ENCODE measurements around the gene PEPD. TPM values are rescaled to one million over a fixed set of nuclear protein-coding genes. Genes with fewer than 3 reads are reported as not detected.
A peak's percentile ranks its signal among the peaks of the same experiment; 100 is the strongest.
"Not testable (repeated sequence)": the region's sequence is repeated elsewhere in the genome, so short reads cannot be mapped to it uniquely, and the experiment has no call there.

Gene PEPD
- total and polyA plus RNA-seq, 4 donors = 48.2 to 186 (median 55.5) TPM

- WGBS, 2 donors = 69 to 74% methylated on average over 9 of the region's 9 CpGs
- DNase-seq = peak in 1 of 2 donors; percentile 46
- H3K27me3 ChIP-seq (ENCODE audit: control insufficient read depth in 1 of 2, insufficient read depth in 2 of 2, low read length in 1 of 2) = no peaks in the 10 kb centered on the region
Measured at GRCh38 chr19:33558856-33559255, 37.3 kb upstream of the PEPD start.

GRCh38 chr19:33558151-33558550, 36.6 kb upstream of the PEPD start:
- H3K9me3 ChIP-seq (ENCODE audit: control insufficient read depth, low read length) = no peaks in the 10 kb centered on the region
- 61 to 64% methylated on average over 8 of the region's 8 CpGs for WGBS, 2 donors
- peak in 1 of 2 donors; percentile 20 for DNase-seq

More at GRCh38 chr19:33558856-33559255, 37.3 kb upstream of the PEPD start:
- Histone ChIP-seq H3K4me1 (ENCODE audit: control insufficient read depth in 1 of 2, insufficient read depth in 2 of 2, low read length in 2 of 2) (no peaks in the 10 kb centered on the region), H3K9me3 (ENCODE audit: control insufficient read depth, low read length) (no peaks in the 10 kb centered on the region), H3K4me3 (ENCODE audit: low read length in 2 of 2) (no peak overlapping the region), H3K36me3 (ENCODE audit: control insufficient read depth in 1 of 2, insufficient read depth in 2 of 2, low read length in 1 of 2) (no peaks in the 10 kb centered on the region), H3K27ac (ENCODE audit: low read depth in 1 of 2, low read length in 2 of 2) (no peak overlapping the region)
- intact Hi-C loops (cut with DNase I) = no loop called here
- no peak for ATAC-seq (ENCODE audit: low FRiP score)

GRCh38 chr19:33557720-33558119, 36.1 kb upstream of the PEPD start:
- H3K4me1 ChIP-seq (ENCODE audit: control insufficient read depth in 1 of 2, insufficient read depth in 2 of 2, low read length in 2 of 2) = no peaks in the 10 kb centered on the region
- no peaks in the 10 kb centered on the region for H3K27me3 ChIP-seq (ENCODE audit: control insufficient read depth in 1 of 2, insufficient read depth in 2 of 2, low read length in 1 of 2)
- H3K9me3 ChIP-seq (ENCODE audit: control insufficient read depth, low read length) = no peaks in the 10 kb centered on the region
- DNase-seq (peak in 1 of 2 donors; percentile 36), ATAC-seq (ENCODE audit: low FRiP score) (no peak)
- H3K27ac ChIP-seq (ENCODE audit: low read depth in 1 of 2, low read length in 2 of 2) = no peak overlapping the region
- intact Hi-C loops (cut with DNase I) = no loop called here
- H3K4me3 ChIP-seq (ENCODE audit: low read length in 2 of 2) = no peak overlapping the region
- no peaks in the 10 kb centered on the region for H3K36me3 ChIP-seq (ENCODE audit: control insufficient read depth in 1 of 2, insufficient read depth in 2 of 2, low read length in 1 of 2)
- WGBS, 2 donors = 71 to 80% methylated on average over 13 of the region's 13 CpGs

More at GRCh38 chr19:33558151-33558550, 36.6 kb upstream of the PEPD start:
- no peak overlapping the region for H3K27ac ChIP-seq (ENCODE audit: low read depth in 1 of 2, low read length in 2 of 2)
- no peaks in the 10 kb centered on the region for H3K4me1 ChIP-seq (ENCODE audit: control insufficient read depth in 1 of 2, insufficient read depth in 2 of 2, low read length in 2 of 2)
- no peaks in the 10 kb centered on the region for H3K27me3 ChIP-seq (ENCODE audit: control insufficient read depth in 1 of 2, insufficient read depth in 2 of 2, low read length in 1 of 2)
- ATAC-seq (ENCODE audit: low FRiP score) = no peak
- H3K4me3 ChIP-seq (ENCODE audit: low read length in 2 of 2) = no peak overlapping the region
- no peaks in the 10 kb centered on the region for H3K36me3 ChIP-seq (ENCODE audit: control insufficient read depth in 1 of 2, insufficient read depth in 2 of 2, low read length in 1 of 2)
- intact Hi-C loops (cut with DNase I) = no loop called here

- peak in 1 of 2 donors; percentile 34 for DNase-seq
- H3K9me3 ChIP-seq (ENCODE audit: control insufficient read depth, low read length) = no peaks in the 10 kb centered on the region
- H3K27ac ChIP-seq (ENCODE audit: low read depth in 1 of 2, low read length in 2 of 2) = no peak overlapping the region
- no peak overlapping the region for H3K4me3 ChIP-seq (ENCODE audit: low read length in 2 of 2)
- no peaks in the 10 kb centered on the region for H3K4me1 ChIP-seq (ENCODE audit: control insufficient read depth in 1 of 2, insufficient read depth in 2 of 2, low read length in 2 of 2)
- ATAC-seq (ENCODE audit: low FRiP score) = no peak
- WGBS, 2 donors = 71 to 77% methylated on average over 10 of the region's 10 CpGs
- no peaks in the 10 kb centered on the region for H3K27me3 ChIP-seq (ENCODE audit: control insufficient read depth in 1 of 2, insufficient read depth in 2 of 2, low read length in 1 of 2)
- no peaks in the 10 kb centered on the region for H3K36me3 ChIP-seq (ENCODE audit: control insufficient read depth in 1 of 2, insufficient read depth in 2 of 2, low read length in 1 of 2)
- intact Hi-C loops (cut with DNase I) = no loop called here
Measured at GRCh38 chr19:33557196-33557595, 35.6 kb upstream of the PEPD start.

- ATAC-seq (ENCODE audit: low FRiP score) (no peak), DNase-seq (peak in 1 of 2 donors; percentile 41)
- no peaks in the 10 kb centered on the region for H3K36me3 ChIP-seq (ENCODE audit: control insufficient read depth in 1 of 2, insufficient read depth in 2 of 2, low read length in 1 of 2)
- 54 to 58% methylated on average over 4 of the region's 4 CpGs for WGBS, 2 donors
- H3K4me1 ChIP-seq (ENCODE audit: control insufficient read depth in 1 of 2, insufficient read depth in 2 of 2, low read length in 2 of 2) = no peaks in the 10 kb centered on the region
- H3K27ac ChIP-seq (ENCODE audit: low read depth in 1 of 2, low read length in 2 of 2) = no peak overlapping the region
- H3K27me3 ChIP-seq (ENCODE audit: control insufficient read depth in 1 of 2, insufficient read depth in 2 of 2, low read length in 1 of 2) = no peaks in the 10 kb centered on the region
- H3K9me3 ChIP-seq (ENCODE audit: control insufficient read depth, low read length) = no peaks in the 10 kb centered on the region
- no peak overlapping the region for H3K4me3 ChIP-seq (ENCODE audit: low read length in 2 of 2)
- intact Hi-C loops (cut with DNase I) = no loop called here
Measured at GRCh38 chr19:33556261-33556660, 34.7 kb upstream of the PEPD start.

- H3K4me3 ChIP-seq (ENCODE audit: low read length in 2 of 2); H3K27me3 ChIP-seq (ENCODE audit: control insufficient read depth in 1 of 2, insufficient read depth in 2 of 2, low read length in 1 of 2); H3K27ac ChIP-seq (ENCODE audit: low read depth in 1 of 2, low read length in 2 of 2); H3K9me3 ChIP-seq (ENCODE audit: control insufficient read depth, low read length); DNase-seq; H3K36me3 ChIP-seq (ENCODE audit: control insufficient read depth in 1 of 2, insufficient read depth in 2 of 2, low read length in 1 of 2); ATAC-seq (ENCODE audit: low FRiP score); intact Hi-C loops (cut with DNase I); H3K4me1 ChIP-seq (ENCODE audit: control insufficient read depth in 1 of 2, insufficient read depth in 2 of 2, low read length in 2 of 2): not testable (repeated sequence)
- WGBS, 2 donors = 60 to 62% methylated on average over 4 of the region's 4 CpGs
Measured at GRCh38 chr19:33555726-33556125, 34.1 kb upstream of the PEPD start.

- Histone ChIP-seq H3K4me1 (ENCODE audit: control insufficient read depth in 1 of 2, insufficient read depth in 2 of 2, low read length in 2 of 2) (no peaks in the 10 kb centered on the region), H3K36me3 (ENCODE audit: control insufficient read depth in 1 of 2, insufficient read depth in 2 of 2, low read length in 1 of 2) (no peaks in the 10 kb centered on the region), H3K27me3 (ENCODE audit: control insufficient read depth in 1 of 2, insufficient read depth in 2 of 2, low read length in 1 of 2) (no peaks in the 10 kb centered on the region), H3K4me3 (ENCODE audit: low read length in 2 of 2) (no peak overlapping the region), H3K9me3 (ENCODE audit: control insufficient read depth, low read length) (no peaks in the 10 kb centered on the region), H3K27ac (ENCODE audit: low read depth in 1 of 2, low read length in 2 of 2) (no peak overlapping the region)
- DNase-seq = peak in 1 of 2 donors; percentile 51
- no peak for ATAC-seq (ENCODE audit: low FRiP score)
- intact Hi-C loops (cut with DNase I) = no loop called here
- WGBS, 2 donors = 83 to 84% methylated on average over 7 of the region's 7 CpGs
Measured at GRCh38 chr19:33554821-33555220, 33.2 kb upstream of the PEPD start.

GRCh38 chr19:33554391-33554790, 32.8 kb upstream of the PEPD start:
- Histone ChIP-seq H3K4me3 (ENCODE audit: low read length in 2 of 2) (no peak overlapping the region), H3K9me3 (ENCODE audit: control insufficient read depth, low read length) (no peaks in the 10 kb centered on the region), H3K27ac (ENCODE audit: low read depth in 1 of 2, low read length in 2 of 2) (no peak overlapping the region), H3K4me1 (ENCODE audit: control insufficient read depth in 1 of 2, insufficient read depth in 2 of 2, low read length in 2 of 2) (no peaks in the 10 kb centered on the region), H3K27me3 (ENCODE audit: control insufficient read depth in 1 of 2, insufficient read depth in 2 of 2, low read length in 1 of 2) (no peaks in the 10 kb centered on the region), H3K36me3 (ENCODE audit: control insufficient read depth in 1 of 2, insufficient read depth in 2 of 2, low read length in 1 of 2) (no peaks in the 10 kb centered on the region)
- peak; percentile 11 to 21 for DNase-seq
- no peak for ATAC-seq (ENCODE audit: low FRiP score)
- intact Hi-C loops (cut with DNase I) = no loop called here
- 85 to 90% methylated on average over 9 of the region's 9 CpGs for WGBS, 2 donors

- Histone ChIP-seq H3K4me3 (ENCODE audit: low read length in 2 of 2) (no peak overlapping the region), H3K4me1 (ENCODE audit: control insufficient read depth in 1 of 2, insufficient read depth in 2 of 2, low read length in 2 of 2) (no peaks in the 10 kb centered on the region), H3K27ac (ENCODE audit: low read depth in 1 of 2, low read length in 2 of 2) (no peak overlapping the region), H3K9me3 (ENCODE audit: control insufficient read depth, low read length) (no peaks in the 10 kb centered on the region), H3K27me3 (ENCODE audit: control insufficient read depth in 1 of 2, insufficient read depth in 2 of 2, low read length in 1 of 2) (no peaks in the 10 kb centered on the region), H3K36me3 (ENCODE audit: control insufficient read depth in 1 of 2, insufficient read depth in 2 of 2, low read length in 1 of 2) (no peaks in the 10 kb centered on the region)
- 80 to 81% methylated on average over 17 of the region's 17 CpGs for WGBS, 2 donors
- ATAC-seq (ENCODE audit: low FRiP score) (no peak), DNase-seq (peak; percentile 21 to 70)
- intact Hi-C loops (cut with DNase I) = no loop called here
Measured at GRCh38 chr19:33553530-33554310, 32.1 kb upstream of the PEPD start.

Data from aorta (tissue), 5 donors.